ENCODE data around the gene SMAD3.

SMAD3 gene

GRCh38 chr15:67166280-67167009 is 101.0 kb downstream of the SMAD3 start:
- DNase-seq (ENCODE audit: low read depth), result no peak

DNA sequence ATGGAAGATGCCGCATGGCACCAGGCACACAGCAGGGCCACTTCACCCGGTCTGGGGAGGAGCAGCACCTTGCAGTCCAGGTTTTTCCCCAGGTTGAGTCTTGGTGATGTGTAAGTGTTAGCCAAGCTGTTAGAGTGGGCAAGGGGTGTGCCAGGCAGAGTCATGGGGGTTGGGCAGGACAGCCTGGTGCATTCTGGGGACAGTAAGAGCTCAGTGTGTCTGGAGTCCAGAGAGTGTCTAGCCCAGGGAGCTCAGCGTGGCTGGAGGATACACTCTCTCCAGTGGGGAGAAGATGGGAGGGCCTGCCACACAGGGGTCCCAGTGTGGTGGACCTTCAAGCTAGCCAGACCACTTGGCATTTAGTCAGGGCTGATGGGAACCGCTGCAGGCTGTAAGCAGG is 101.7 kb downstream of the SMAD3 start:
- no peak for DNase-seq (ENCODE audit: low read depth)

- no peak for DNase-seq (ENCODE audit: low read depth)
These were observed 103.3 kb downstream of the SMAD3 start for GRCh38 chr15:67168694-67169093.

- no peak for DNase-seq (ENCODE audit: low read depth)
These were observed 104.9 kb downstream of the SMAD3 start for GRCh38 chr15:67170143-67170925.

- no peak for DNase-seq (ENCODE audit: low read depth)
These were observed 106.1 kb downstream of the SMAD3 start for GRCh38 chr15:67171471-67171870.

DNA sequence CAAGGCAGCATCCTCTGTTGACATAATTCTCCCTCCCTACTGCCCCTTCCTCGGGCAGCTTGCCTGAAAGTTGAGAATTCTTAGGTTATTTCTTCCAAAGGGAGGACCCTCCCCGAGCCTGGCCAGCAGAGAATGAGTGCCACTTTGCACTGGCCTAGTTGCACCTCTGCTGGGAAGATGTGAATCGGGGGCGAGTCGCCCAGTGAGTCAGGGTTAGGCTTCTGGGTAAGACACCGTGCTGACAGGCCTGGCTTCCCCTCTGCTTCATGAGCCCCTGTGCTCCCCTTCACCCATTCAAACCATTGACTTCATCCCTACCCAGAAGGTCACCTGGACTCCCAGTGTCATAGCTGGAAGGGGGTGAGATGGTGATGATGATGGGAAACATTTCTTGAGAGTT is 106.8 kb downstream of the SMAD3 start:
- peak; percentile 35 for DNase-seq (ENCODE audit: low read depth)

DNA sequence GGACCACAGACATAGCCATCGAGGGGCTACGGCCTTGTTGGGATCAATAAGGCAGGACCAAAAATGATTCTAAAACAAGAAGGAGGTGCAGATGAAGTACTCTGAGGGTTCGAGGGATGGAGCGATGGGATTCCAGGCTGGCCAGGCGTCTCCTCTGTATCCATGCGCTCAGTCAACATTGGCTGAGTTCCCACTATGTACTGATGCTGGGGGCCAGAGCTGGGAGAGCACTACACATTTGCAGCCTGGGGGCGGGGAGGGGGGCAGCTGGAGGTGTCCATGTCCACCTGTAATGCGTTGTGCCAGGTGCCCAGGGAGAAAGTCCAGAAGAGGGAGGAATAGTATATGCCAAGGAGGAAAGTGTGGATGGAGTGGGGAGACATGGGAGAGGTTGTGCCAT is 107.6 kb downstream of the SMAD3 start:
- DNase-seq (ENCODE audit: low read depth), result no peak

DNA sequence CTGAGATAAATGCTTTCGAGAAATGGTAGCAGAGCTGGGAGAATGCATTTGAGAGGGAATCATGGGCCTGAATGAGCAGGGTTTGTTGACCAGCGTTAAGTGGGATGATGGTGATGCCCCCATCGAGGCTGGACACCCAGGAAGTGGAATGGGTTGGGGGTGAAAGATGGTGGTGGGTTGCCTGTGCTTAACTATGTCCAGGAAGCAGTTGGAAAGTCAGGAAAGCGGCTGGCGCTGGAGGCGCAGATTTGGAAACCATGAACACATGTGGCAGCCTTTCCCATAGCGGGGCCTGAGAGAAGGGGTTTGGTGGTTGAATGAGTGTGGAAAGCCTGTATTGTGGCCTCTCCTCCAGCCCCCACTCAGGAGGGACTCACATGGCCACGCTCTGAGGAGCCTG is 108.4 kb downstream of the SMAD3 start:
- DNase-seq (ENCODE audit: low read depth), result no peak

DNA sequence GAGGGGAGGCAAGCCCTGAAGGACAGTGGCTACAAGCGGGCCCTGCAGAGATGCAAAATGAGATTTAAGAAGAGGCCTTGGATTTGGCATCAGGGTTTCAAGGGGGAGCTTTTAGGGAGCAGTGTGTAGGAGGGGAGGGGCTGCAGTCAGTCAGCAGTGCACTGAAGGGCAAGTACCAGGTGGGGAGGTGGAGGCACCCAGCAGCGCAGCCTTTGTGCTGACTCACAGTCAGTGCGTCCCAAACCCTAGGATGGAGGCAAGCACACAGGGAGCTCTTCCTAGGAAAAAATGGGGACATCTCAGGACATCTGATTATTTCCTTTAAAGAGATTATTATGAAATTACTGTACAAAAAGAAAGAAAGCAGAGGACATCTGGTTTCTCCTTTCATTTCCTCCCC is 109.0 kb downstream of the SMAD3 start:
- no peak for DNase-seq (ENCODE audit: low read depth)

- no peak for DNase-seq (ENCODE audit: low read depth)
These were observed 109.6 kb downstream of the SMAD3 start for GRCh38 chr15:67174864-67175573.

- peak; percentile 15 for DNase-seq (ENCODE audit: low read depth)
These were observed 110.3 kb downstream of the SMAD3 start for GRCh38 chr15:67175643-67176071.

DNA sequence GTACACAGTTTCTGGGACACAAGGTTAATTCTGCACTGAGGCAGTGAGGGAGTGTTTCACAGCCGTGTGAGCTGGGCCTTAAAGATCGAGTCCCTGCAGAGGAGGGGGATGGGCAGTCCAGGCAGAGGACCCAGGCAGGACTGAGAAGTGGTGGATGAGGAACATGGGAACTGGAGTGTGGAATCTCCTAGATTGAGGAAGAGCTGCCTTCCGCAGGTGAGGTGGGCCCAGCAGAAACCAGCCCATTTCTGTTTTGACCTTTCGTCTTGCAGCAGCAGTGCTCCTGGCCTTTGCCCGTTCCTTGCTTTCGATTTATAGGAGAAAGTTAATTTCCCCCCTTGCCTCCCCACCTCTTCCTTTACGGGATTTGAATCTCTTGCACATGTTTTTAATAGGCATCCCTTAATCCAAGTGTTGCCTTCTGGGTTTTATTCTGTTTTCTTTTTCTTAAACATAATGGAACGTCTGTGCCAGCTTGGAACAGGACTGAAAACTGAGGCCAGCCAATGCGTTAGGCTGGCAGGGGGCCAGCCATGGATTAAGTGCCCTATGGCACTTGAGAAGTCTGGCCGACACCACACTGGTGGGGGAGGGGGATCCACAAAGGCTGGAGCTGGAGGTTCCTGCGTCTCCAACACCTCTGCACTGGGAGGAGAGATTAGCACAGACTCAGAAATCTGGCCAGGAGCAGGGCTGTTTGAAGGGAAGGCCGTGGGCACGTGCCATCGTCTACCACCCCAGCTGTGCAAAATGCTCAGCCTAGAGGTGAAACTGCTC is 111.0 kb downstream of the SMAD3 start:
- no peak for DNase-seq (ENCODE audit: low read depth)

DNA sequence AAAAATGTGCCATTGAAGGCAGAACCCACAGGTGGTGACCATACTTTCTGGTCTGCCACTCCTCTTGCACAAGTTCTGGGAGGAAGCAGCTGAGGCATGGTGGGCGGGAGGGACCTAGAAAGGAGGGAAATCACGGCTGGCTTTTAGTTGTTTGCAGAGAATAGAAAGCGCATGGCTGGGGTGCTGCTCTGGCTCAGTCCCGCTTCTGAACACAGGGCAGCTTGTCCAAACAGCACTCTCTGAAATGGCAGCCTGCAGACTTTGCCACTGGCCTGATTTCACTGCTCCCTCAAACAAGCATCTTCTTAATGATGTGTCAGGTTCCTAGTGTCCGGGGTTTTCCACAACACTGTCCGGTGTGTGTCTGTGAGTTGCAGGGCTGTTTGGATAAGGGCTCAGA is 112.3 kb downstream of the SMAD3 start:
- no peak for DNase-seq (ENCODE audit: low read depth)

- no peak for DNase-seq (ENCODE audit: low read depth)
These were observed 113.3 kb downstream of the SMAD3 start for GRCh38 chr15:67178569-67179210.

- no peak for DNase-seq (ENCODE audit: low read depth)
These were observed 114.1 kb downstream of the SMAD3 start for GRCh38 chr15:67179411-67179995.

- DNase-seq (ENCODE audit: low read depth), result no peak
These were observed 114.6 kb downstream of the SMAD3 start for GRCh38 chr15:67180035-67180434.

GRCh38 chr15:67180514-67181191 is 115.3 kb downstream of the SMAD3 start:
- no peak for DNase-seq (ENCODE audit: low read depth)

DNA sequence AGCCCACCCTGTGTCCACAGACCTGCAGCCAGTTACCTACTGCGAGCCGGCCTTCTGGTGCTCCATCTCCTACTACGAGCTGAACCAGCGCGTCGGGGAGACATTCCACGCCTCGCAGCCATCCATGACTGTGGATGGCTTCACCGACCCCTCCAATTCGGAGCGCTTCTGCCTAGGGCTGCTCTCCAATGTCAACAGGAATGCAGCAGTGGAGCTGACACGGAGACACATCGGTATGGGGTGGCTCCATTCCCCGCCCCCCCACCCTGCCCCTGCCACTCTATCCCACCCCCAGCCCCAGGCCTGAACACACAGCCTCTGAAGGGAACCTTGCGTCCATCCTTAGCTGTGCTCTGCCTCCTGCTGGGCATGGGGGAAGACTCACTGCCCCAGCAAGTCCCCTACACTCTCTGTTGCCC is 115.8 kb downstream of the SMAD3 start:
- DNase-seq (ENCODE audit: low read depth), result no peak

- no peak for DNase-seq (ENCODE audit: low read depth)
These were observed 118.2 kb downstream of the SMAD3 start for GRCh38 chr15:67183443-67184169.

All from activated T-cell treated with anti-CD3 and anti-CD28 coated beads for 48 hours (primary cell).